ENCODE measurements around the gene MYT1.

MYT1 gene

GRCh38 chr20:64140061-64140931, 24.0 kb upstream of the MYT1 start:
- DNase-seq, result no peak

- DNase-seq, result no peak
Measured at GRCh38 chr20:64140956-64141355, 23.3 kb upstream of the MYT1 start.

GRCh38 chr20:64142590-64142989, 21.7 kb upstream of the MYT1 start:
- no peak for DNase-seq

GRCh38 chr20:64143018-64143801, 21.0 kb upstream of the MYT1 start:
- DNase-seq, result no peak

GRCh38 chr20:64144144-64144912, 19.9 kb upstream of the MYT1 start:
- DNase-seq, result no peak

GRCh38 chr20:64145458-64146300, 18.6 kb upstream of the MYT1 start:
- no peak for DNase-seq

- DNase-seq, result no peak
Measured at GRCh38 chr20:64146301-64146935, 17.8 kb upstream of the MYT1 start.

GRCh38 chr20:64146936-64147477, 17.2 kb upstream of the MYT1 start:
- no peak for DNase-seq

- no peak for DNase-seq
Measured at GRCh38 chr20:64148581-64148980, 15.7 kb upstream of the MYT1 start.

- no peak for DNase-seq
Measured at GRCh38 chr20:64149141-64149540, 15.1 kb upstream of the MYT1 start.

- DNase-seq, result no peak
Measured at GRCh38 chr20:64149809-64150560, 14.3 kb upstream of the MYT1 start.

- DNase-seq, result no peak
Measured at GRCh38 chr20:64150756-64151632, 13.3 kb upstream of the MYT1 start.

- DNase-seq, result no peak
Measured at GRCh38 chr20:64151633-64152530, 12.4 kb upstream of the MYT1 start.

- peak; percentile 30 for DNase-seq
Measured at GRCh38 chr20:64152906-64153305, 11.3 kb upstream of the MYT1 start.

- DNase-seq, result no peak
Measured at GRCh38 chr20:64153410-64153809, 10.8 kb upstream of the MYT1 start.

GRCh38 chr20:64153861-64154589, 10.2 kb upstream of the MYT1 start:
- DNase-seq, result no peak

GRCh38 chr20:64154590-64155257, 9.5 kb upstream of the MYT1 start:
- no peak for DNase-seq

Data from NCI-H2081 treated with DMSO at 0.1 percent for 48 hours (cell line).